HG02884 (cell line): ENCODE measurements around the gene SLC9A9.

Source experiments
- ATAC-seq: cut with Tn5 transposase; IDR thresholded peaks from one replicate; pipeline ENCODE4 v1.9.1; 2021; ENCODE audit warnings: mild to moderate bottlenecking, moderate library complexity; ENCODE audit not compliant: unreplicated experiment

Gene SLC9A9

DNA sequence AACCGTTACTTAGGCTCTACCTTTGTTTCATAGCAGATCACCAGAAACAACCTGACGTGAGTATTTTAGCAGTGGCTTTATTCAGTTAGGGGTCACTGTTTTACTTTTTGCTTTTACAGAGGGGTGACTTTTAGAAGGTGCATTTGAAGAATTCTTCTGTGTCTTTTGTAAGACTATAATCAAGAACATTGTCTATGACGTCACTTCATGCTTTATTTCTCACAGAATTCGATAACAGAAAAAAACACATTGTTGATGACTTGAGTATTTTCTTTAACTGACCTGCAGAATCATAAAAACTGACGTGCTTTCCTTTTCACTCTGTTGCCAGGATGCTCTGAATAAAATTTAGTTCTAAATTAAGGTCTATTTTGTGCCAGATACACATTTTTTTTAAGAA lies 244.5 kb downstream of the SLC9A9 start:
- ATAC-seq, result no peak

DNA sequence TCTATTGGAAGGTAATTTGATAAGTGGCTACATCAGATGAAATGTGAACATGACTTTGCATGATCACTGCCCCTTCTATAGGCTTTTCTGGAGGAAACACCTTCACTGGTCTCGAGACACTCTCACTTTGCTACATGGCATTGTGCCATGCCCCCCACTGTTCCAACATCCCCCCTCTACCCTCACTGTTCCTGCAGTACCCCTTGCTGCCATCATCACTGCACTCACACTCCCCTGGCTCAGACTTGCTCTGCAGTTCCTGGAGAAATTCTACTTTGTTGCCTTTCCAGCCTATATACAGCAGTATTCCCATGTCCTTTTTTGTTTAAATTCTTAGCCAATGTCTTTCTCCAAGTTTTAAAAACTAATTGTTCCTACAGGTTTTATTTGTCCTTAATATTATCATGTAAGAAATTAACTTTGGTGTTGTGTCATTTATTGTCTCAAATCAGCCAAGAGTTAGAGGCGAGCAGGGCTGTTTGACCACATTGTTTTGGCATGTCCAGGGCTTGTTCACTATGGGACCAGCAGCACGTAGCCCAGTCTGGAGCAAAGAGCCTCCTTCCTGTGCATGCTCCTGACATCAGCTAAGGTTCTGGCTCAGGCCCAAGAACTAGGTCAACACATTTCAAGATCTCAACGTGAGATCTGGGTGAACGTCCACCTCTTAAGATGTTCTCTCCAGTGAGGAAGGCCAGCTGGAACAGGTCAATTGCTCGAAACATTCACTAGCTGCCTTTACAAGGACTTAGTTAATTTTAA lies 246.4 kb downstream of the SLC9A9 start:
- no peak for ATAC-seq

DNA sequence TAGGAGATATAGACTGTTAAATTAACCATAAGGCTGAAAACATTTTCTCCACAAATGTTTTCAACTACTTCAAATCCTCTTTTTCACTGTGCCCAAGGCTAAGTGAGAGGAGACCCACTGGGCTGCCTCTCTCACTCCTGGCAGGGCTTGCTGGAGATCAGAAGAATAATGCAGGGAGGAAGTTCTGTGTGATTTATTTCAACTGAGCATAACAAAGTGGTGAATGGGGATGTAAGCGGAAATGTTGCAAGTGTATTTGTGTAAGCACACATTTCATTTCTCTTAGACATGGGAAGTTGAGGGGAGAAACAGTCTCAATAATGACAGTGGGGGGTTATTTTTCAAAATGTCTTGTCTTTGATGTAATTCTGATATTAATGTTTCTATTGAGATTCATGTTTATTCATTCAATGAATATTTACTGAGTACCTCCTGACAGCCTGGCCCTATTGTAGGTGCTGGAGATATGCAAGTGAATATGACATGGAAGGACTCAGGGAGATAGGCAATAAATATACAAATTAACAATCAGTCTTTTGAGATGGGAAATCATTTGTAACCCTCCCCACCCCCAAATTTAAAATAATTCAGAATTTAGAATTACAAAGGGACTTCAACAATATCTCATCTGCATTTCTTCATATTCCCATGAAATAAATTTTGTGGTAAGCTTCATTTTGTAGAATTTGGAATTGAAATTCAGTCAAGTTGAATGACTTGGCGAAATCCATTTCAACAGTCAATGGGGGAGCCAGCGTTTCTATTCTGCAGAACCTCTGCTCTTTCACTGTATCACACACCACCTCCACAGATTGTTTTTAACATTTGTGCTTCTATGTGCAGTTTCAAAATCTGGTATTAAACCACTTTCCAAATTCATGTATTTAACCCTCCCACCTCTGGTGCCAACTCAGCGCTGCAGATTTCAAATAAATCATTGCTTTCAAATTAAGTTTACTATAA lies 247.2 kb downstream of the SLC9A9 start:
- no peak for ATAC-seq

DNA sequence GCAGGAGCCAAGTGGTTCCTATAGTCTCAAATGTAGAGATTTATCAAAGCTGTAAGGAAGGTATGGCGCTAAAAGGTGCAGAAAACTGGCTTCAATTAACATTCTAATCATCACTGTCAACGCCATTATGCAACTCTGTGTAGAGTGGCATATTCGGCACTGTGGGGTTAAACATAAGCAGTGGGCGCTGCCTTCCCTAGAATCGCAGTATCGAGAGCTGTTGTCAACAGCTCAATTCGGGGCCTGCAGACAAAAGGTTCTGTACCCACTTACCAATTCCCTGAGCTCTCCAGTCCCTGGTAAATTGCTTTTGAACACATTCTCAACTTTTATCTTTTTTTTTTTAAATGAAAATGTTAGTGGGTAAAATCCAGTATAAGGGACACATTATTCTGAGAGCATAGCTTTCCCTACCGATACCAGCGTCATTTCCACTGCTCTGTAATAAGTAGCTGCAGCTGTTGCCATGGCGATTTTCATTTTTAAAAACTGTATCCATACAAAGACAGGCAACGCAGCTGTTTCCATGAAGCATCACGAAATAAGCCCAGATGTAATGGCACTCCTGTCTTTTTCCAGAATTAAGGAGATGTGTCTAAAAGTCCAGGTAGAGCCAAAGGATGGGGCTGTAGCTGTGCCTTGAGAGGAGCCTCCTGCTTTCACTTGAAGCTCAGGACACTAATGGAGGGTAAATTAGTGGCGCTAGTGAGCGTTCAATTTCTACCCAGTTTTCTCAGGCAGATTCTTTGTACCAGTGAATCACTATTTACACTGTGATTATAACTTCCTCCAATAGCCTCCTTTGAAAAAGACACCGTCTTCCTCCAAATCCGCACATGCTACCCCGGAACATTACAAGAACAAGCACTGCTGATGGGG lies 250.3 kb downstream of the SLC9A9 start:
- no peak for ATAC-seq

DNA sequence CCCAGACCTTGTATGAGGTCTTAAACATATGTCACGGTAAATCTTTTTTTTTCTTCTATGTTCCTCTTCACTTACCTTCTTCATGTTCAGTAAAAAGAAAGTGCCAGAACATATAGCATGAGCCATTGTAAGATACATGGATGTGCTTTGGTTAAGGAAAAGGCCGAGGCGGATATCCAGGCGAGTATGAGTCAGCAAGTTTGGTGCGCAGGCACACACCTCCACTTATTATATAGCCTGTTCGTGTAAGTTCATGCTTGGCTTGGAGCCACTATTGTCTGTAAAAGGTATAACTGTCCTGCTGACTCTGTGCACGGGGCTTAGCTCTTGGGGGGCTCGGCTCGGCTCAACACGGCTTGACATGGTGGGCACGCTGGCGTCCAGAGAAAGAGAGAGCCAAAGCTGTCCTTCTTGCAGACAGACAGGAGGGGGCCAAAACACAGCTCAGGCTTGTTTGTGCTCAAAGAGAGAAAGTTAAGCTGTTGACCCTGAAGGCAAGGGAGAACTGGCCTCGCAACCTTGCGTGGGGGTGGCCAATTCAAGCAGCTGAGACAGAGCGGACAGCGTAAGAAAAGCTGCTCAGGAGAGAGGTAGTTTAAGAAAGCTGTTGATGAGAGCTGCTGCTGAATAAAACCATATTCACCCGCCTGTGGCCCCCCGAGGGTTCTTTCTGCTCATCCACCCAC lies 251.2 kb downstream of the SLC9A9 start:
- no peak for ATAC-seq

DNA sequence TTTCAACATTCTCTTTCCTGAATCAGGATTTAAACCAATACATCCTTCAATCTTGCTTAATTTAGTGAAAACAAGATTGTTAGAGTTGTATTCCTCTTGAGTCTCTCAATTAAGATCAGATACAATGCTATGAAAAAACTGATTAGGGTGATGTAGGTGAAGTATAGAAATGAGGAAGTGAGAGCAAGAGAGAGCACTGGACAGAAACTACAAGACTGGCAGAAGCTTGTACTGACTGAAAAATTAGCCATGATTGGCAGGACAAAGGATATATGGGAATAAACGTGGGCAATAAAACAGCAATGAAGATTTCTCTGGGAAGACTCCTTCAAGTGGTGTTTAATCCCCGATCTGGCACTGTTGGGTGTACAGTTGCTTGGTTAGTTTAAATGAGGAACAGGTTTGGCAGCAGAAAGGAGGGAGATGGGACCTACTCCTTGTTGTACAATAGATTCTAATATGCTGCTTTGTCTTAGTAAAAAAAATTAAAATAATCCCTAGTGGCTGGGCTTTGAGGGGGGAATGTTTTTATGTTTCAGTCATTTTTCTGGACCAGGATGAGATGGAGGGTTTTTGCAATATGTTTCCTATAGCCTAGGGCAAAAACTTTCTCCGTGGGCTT lies 252.7 kb downstream of the SLC9A9 start:
- peak; percentile 99 for ATAC-seq

DNA sequence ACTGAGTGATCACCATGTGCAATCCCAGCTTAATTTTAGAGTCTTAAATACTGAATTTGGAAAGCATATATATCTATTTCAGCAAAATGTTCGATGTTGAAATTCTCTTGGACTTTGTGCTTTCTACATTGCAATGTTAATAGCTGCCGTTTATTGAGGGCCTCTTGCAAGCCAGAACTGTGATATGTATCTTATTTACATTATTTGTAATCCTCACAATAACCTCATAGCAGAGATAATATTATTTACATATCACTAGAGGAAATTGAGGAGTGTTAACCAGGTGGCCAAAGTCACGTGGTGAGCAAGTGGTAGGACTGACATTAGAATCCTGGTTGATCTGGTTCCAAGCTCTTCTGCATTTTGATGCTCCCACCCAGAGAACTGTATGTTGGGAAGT lies 254.1 kb downstream of the SLC9A9 start:
- no peak for ATAC-seq

DNA sequence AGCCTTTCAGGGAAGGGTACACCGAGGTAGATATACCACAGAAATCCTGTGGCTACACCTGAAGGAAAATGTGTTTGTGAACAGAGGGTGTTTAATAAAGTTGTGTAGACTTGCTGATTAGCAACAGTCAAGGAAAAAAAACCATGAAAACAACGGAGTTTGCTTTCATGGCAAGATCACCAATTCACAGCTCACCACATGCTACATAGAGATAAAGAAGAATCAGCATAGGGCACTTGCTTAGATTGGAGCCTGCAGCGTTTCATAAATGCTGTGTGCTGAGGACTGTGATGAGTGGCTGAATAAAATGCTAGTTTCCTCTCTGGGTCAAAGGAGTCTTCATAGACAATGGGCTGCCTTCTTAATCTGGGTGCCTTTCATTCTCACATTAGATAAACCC lies 257.6 kb downstream of the SLC9A9 start:
- no peak for ATAC-seq

DNA sequence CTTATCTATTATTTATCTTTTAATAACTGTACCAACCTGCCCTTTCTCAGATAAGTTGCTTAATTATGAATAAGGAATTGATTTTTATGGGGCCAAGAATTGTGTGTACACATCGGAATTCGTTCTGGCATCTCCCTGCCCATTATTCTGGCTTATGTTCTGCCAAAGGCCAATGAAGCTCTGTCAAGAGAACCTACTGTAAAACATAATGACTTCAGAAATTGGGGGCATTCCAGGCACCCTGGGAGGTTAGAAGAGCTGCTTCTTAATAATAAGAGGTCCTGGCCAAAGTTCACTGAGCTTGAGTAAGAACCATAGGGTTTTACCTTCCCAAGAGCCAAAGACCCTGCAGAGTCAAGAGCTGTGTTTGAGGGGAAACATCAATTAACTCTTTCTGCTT lies 261.7 kb downstream of the SLC9A9 start:
- ATAC-seq, result no peak

DNA sequence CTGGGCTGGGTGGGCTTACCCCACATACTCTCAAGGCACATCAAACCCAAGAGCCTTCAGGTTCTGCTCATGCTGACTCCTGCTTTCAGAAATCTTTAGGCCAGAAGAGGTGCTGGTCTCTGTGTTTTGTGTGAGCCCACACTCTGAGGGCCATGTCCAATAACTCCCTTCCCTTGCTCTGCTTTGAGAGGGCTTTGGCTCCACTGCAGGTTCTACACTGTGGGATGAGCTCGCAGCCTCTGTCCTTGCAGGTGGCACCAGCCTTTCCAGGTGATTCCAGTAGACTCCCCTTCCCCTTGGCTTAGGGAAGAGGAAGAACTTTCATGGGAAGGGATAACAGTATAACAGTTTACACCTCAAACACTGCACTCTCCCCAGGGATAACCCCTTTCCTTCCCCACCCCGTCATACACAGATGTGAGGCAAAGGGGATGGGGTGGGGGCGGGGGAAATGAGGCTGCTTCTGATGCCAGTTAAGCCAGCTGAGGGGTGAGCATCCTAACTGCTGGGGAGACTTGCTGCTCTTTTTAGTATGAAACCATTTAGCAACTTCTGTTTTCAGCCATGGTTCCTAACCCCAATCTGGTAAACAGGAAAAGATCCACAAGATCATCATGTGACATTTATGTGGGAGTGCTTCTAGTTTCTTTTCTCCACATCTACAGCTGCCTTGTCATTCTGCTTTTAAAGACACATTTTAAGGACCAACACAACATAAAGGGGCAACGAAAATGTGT lies 262.4 kb downstream of the SLC9A9 start:
- peak; percentile 38 for ATAC-seq

DNA sequence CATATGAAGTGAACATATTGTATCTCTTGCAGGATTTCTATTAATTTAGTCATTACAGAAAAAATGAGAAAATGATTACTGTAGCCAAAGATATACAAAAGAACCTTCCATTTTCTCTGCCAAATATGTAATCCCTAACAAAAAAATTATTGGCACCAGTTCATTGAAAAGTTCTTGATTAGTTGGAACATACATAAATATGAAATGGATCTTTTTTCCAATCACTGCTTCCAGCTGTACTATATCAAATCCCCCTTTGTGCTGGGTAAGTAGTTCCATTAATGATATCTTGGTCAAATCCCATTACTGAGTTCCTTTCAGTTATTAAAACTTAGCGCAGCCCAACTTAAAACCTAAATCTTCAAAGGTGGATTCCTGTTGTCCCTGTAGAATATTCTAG lies 263.8 kb downstream of the SLC9A9 start:
- ATAC-seq, result no peak

DNA sequence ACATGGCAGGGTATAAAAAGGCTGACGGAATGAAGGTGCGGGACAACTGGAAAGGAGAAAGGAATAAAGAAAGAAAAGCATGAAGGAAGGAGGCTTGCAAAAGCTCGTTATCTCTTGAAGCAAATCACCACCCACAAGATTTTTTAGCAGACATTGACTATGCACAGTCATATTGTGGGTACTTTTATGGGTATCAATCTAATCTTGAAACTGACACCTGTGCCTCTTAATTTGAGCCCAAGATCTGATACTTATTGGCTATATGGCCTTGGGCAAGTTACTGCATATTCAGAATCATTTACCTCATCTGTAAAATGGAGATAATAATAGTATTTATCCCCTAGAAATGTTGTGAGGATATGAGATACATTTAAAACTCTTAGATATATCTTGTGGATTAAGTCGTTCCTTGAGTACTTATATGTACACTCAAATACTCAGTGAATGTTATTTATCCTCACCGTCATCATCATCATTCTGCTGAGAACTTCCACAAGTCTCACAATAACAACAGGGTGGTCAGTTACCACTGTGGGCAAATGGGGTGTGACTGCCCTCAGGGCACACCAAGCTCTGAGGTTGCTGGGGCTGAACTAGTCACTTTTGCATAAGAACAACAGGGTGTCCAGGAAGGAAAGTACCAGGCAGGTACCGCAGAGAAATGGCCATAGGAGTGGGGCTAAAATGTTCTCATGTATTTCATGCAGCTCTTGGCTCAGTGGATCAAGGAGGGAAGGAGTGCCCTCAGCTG lies 266.1 kb downstream of the SLC9A9 start:
- peak; percentile 40 for ATAC-seq

DNA sequence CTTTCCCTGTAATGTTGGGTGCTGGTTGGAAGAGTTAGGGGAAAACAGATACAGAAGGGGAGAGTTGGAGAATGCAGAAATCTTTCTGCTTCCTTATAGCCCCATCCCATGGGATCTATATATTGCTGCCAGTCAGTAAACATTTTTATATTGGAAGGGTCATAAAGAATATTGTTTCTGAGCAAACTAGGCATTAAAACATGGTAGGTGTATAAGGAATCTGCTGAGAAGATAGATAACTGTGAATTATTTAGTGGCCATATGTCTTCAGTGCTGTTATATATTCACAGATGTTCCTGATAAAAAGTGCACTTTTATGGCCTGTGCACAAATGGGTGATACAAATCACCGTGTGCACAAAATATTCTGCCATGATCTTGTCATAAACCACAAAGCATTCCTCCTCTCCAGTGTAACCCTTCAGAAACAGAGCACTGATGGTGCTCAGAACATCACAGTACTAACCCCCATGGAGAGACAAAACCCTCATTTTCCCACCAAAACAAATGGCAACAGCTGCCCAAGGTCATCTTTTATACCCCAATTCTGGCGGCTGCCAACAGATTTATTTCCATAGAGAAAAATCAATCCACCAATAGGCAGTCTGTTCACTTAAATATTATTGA lies 269.3 kb downstream of the SLC9A9 start:
- no peak for ATAC-seq

DNA sequence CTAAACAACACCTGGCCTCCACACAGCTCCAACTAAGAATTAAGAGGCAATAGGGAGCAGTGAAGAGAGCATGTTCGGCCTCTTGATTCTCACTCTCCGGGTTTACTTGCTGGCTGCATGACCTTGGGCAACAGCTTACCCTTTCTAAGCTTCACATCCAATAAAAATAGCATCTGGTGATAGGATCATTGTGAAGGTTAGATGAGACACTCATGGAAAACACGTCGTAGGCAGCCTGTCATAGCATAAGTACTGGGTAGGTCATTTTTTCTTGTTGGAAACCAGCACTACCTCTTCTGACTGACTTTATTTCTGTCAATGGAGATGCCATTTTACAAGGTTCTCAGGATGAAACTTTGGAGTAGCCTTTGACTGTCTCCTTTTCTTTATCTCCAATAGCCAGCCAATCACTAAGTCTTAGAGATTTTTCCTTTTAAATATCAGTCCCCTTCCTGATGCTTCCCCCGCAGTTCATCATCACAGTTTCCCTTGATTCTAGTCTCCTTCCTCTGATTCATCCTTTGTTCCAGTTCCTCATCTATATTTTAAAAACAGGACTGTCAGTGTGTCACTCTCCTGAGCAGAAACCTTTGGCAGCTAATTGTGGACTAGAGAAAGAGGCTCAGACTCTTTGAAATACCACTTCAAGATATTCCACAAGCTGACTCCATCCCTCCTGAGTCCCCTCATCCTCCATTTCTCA lies 271.5 kb downstream of the SLC9A9 start:
- ATAC-seq, result no peak

DNA sequence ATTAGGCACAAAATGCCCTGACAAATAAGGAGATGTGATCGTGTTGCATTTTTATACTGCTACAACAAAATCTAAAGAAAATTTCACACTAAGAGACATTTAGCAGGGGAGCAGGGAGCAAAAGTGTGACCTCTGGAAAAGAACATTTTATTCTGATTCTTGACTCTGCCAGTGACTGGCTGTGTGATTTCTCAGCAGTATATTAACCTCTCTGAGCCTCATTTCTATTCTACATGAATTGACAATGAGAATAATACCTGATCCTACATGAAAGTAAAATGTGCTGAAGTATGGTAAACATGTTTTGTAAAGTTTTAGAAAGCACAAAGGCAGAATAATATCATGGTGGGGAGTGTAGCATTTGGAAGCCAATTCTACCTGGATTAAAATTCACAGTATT lies 273.3 kb downstream of the SLC9A9 start:
- ATAC-seq, result no peak

DNA sequence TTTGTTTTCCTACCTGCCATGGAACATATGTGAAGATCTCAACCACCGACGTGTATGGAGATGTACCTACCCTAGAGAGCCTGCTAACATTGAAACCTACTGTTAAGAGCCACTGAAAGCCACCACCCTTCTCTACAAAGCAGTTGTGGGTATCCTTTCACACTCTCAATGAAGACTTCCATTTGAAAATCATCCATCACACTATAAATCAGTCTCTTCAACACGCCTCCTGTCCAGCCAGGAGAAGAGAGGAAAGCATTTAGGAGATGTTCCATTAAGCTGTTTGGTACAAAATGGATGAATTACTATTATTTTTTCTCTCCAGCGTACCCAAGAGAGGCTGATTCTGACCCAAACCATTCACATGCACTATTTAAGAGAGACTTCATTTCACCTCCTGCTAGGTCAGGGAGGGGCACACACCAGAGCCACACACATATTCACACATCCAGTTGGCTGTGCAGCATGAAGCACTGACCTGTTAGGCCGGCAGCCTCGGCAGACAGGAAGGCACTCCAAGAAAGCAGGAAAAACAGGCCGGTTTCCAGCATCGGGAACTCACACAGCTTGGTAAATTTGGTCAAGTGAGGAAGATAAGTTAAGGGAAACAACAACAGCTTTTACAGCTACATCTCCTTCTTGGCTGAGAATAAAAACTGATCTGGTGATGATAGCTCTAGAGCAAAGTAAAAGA lies 274.5 kb downstream of the SLC9A9 start:
- no peak for ATAC-seq

DNA sequence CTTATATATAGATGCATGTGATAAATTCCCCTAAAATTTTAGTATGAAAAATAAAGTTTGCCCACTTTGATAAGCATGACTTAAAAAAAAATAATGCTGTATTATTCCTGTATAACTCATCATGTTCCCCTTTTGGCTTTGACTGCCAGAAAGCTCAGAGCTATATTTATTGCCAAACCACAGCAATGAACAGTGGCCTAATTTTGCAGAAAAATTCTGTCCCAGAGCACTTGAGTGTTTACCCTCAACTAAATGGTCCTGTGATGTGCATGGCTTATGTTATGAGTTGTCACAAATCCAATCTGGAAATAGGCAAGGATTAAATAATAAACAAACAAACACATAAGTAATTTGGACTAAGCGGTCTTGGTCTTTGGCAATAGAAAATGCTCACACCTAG lies 276.7 kb downstream of the SLC9A9 start:
- no peak for ATAC-seq
